Kidney epithelial cell (primary cell): ENCODE data around the gene LEMD1. TPM values are rescaled to one million over a fixed set of nuclear protein-coding genes. Genes with fewer than 3 reads are reported as not detected.
A peak's percentile ranks its signal among the peaks of the same experiment; 100 is the strongest.
"Not testable (repeated sequence)": the region's sequence is repeated elsewhere in the genome, so short reads cannot be mapped to it uniquely, and the experiment has no call there.

Experiments
- DNase-seq: peaks from one replicate; pipeline ENCODE4 v3.0.0-alpha.2; 2010; ENCODE audit warnings: low read depth
- H3K27me3 ChIP-seq: 2 replicates; pipeline ENCODE4 v1.6.0; 2011; ENCODE audit warnings: low read length; ENCODE audit not compliant: control insufficient read depth, insufficient read depth
- H3K36me3 ChIP-seq: 2 replicates; pipeline ENCODE4 v1.5.1; 2011; ENCODE audit warnings: low read length; ENCODE audit not compliant: control insufficient read depth, insufficient read depth
- H3K4me3 ChIP-seq: 2 replicates; pipeline ENCODE4 v1.5.1; 2011; ENCODE audit warnings: low read depth, mild to moderate bottlenecking, control low read depth, low read length
- CTCF ChIP-seq: IDR thresholded peaks from 2 replicates; pipeline ENCODE4 v1.5.1; 2011; ENCODE audit warnings: mild to moderate bottlenecking, moderate library complexity, low read length, control low read depth, inconsistent platforms; ENCODE audit not compliant: insufficient read depth, poor library complexity, severe bottlenecking
- total RNA-seq: library from RNA; depleted of rRNA; stranded (reverse); fragments of >200 nt; gene quantifications from 2 replicates; pipeline ENCODE4 v1.2.3, GENCODE V29; 2015

The LEMD1 gene
- total RNA-seq, 1 donor from 2014 or later = 5.1 TPM

GRCh38 chr1:205398586-205398985 is 23.3 kb downstream of the LEMD1 start:
- H3K36me3 ChIP-seq = no peaks in the 10 kb centered on the region
- DNase-seq = no peak
- TF ChIP-seq CTCF = no peak
- H3K4me3 ChIP-seq = no peak overlapping the region
- no peaks in the 10 kb centered on the region for H3K27me3 ChIP-seq

GRCh38 chr1:205396967-205397616 is 24.8 kb downstream of the LEMD1 start:
- TF ChIP-seq CTCF = peak; percentile 80
- H3K4me3 ChIP-seq = no peak overlapping the region
- DNase-seq = no peak
- no peaks in the 10 kb centered on the region for H3K27me3 ChIP-seq
- H3K36me3 ChIP-seq = no peaks in the 10 kb centered on the region

- H3K36me3 ChIP-seq = no peaks in the 10 kb centered on the region
- DNase-seq = no peak
- no peak overlapping the region for H3K4me3 ChIP-seq
- H3K27me3 ChIP-seq = peaks cover 3% of the 10 kb centered on the region
- TF ChIP-seq CTCF = no peak
These were observed 26.2 kb downstream of the LEMD1 start for GRCh38 chr1:205395616-205396015.

- Histone ChIP-seq H3K27me3 (peaks cover 3% of the 10 kb centered on the region), H3K4me3 (no peak overlapping the region), H3K36me3 (no peaks in the 10 kb centered on the region)
- no peak for DNase-seq
- no peak for TF ChIP-seq CTCF
These were observed 29.2 kb downstream of the LEMD1 start for GRCh38 chr1:205392650-205393049.

GRCh38 chr1:205391386-205391785 is 30.5 kb downstream of the LEMD1 start:
- TF ChIP-seq CTCF = no peak
- no peak for DNase-seq
- peaks cover 3% of the 10 kb centered on the region for H3K27me3 ChIP-seq
- H3K36me3 ChIP-seq = no peaks in the 10 kb centered on the region
- H3K4me3 ChIP-seq = no peak overlapping the region

GRCh38 chr1:205387845-205388244 is 34.0 kb downstream of the LEMD1 start:
- TF ChIP-seq CTCF = no peak
- DNase-seq = no peak
- H3K27me3 ChIP-seq = peaks cover 3% of the 10 kb centered on the region
- H3K36me3 ChIP-seq = no peaks in the 10 kb centered on the region
- H3K4me3 ChIP-seq = no peak overlapping the region

- not testable (repeated sequence) for H3K27me3 ChIP-seq, H3K36me3 ChIP-seq, H3K4me3 ChIP-seq, DNase-seq
These were observed 38.9 kb downstream of the LEMD1 start for GRCh38 chr1:205382990-205383389.
